M059J (cell line): ENCODE data around the gene CBX4. TPM values are rescaled to one million over a fixed set of nuclear protein-coding genes. Genes with fewer than 3 reads are reported as not detected.
A peak's percentile ranks its signal among the peaks of the same experiment; 100 is the strongest.

Source experiments
- DNase-seq: peaks from one replicate; pipeline ENCODE4 v3.0.0-alpha.2; 2012; ENCODE audit warnings: low read depth
- total RNA-seq: library from RNA; depleted of rRNA; stranded (reverse); fragments of >200 nt; shearing (Covaris generic); gene quantifications from 2 replicates; pipeline ENCODE4 v1.2.3, GENCODE V29; 2014

Gene CBX4
- total RNA-seq, 1 experiment from 2014 or later = 21.2 TPM

DNA sequence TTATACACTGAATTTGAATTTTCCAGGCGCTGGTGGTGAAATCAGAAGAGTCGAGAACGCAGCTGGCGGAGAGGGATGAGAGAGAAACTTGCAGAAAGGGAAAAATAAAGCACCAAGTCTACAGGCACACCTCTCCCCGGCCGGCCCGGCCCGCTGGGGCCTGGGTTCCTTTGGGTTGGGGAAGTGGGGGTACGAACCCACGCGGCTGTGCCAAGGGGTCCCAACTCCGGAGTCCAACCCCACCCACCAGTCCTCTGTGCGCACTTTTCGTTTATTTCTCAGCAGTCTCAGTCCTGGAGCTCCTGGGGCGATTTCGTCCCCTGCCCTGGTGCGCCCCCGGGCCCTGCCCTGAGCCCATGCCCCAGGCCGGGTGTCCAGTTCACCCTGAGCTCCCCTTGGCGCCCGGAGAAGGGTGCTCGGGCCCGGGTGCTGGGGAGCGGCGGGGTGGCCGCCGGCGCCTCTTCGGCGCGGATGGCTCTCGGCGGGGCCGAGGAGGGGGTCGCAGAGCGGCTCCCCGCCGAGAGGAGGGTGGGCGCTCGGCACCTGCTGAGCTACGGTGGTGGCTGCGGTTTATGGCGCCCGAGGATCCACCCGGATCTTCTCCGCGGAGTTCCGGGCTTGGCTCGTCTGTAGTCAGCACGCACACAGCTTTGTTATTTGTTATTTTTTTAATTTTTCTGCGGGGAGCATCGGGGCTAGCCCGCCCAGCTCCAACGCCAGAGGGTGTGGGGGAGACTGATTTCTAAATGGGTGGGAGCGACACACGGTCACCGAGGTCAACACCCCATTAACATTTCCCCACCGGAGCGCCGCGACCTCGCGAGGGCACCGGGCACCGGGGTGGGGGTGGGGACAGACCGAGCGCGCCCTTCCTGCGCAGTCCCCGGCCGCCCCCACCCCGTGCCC is 26.6 kb downstream of the CBX4 start:
- DNase-seq = no peak

DNA sequence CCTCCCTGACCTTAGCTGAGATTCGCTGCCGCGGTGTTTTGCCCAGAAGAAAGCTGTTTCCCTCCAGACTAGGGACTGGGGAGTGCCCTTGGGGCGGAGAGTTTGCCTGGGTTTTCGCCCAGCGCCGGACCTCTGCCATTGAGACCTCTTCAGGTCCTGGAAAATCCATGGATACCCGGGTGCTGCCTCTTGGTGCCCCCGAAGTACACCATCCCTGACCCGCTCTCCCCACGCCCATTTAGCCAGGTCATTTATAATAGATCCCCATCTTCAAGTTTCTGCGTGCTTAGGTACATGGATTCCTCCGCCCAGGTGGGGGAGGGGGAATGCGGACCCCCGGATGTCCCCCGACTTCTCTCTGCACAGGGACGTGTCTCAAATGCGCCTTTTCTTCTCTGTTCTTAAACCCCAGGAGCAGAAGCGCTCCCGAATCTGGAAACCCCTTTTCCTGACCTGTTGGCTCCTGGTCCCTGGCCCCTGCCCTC is 27.3 kb downstream of the CBX4 start:
- no peak for DNase-seq

DNA sequence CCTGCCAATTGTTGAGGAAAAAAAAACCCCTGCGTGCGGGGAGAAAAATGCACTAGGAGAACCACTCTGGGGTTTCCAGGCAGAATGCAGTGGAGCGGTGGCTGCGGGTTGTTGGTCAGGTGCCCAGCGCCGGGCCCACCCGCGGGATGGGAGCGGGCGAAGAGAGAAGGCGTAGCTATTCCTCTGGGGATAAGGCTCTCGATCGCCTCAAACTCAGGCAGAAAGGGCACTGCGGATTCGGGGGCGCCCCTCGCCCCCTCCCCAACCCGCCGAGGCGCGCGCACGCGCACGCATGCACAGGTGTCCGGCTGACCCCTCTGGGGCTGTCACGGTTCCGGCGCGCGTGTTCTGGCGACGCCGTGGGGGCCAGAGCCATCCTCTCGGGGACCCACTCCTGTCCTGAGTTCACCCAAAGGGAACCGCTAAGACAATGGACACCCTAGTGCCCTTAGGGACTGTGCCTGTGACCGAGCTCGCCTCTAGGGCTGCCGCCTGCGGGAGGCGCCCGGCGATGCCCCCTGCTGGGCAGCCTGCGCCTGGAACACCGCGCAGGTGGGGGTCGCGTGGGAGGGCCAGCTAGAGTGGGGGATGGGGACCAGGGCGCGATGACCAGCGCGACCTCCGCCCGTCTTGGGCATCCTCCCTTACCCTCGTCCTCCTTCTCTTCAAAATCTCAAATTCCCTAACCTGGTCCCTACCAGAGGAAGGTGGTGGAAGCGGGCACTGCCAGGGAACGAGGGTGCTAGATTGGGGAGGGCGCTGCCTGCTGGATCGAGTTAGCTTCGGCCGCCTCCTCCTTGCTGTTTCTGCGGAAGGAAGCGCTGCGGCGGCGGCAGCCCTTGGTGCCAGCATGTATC is 28.0 kb downstream of the CBX4 start:
- peak; percentile 57 for DNase-seq

DNA sequence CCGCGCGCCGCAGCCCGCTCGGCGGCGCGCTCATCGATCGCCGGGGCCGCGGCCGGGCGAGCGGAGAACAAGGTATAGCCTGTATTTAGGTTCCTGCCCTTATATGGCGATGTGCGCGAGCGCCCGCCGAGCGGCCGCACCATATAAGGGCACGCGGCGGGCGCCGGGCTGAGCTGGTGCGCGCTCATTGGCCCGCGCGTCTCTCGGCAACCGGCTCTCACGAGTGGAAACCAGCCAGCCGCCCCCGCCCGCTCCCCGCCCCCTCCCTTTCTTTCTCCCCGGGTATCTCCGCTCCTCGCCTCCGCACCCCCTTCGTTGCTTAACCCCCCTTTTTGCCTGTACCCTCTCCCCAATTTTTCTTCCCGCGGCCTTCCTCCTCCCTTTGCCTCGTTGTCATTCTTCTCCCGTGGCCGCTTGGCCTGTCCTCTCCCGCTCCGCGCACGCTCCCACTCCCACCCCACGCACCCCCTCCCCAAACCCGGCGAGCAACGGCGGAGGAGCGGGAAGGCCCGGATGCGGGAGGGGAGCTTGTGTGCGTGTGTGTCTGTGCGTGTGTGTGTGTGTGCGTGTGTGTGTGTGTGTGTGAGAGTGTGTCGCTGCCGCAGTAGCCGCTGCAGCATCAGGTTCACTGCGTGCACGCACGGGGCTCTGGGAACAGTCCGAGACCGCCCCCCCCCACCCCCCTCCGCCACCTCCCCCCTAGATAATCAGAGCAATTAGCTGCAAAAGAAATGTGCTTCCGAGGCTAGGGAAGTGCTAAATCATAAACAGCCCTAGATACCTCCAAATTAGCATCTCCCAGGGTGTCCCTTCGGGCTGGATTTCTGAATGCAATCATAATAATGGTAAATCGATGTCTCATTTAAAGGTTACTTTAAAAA is 28.9 kb downstream of the CBX4 start:
- peak; percentile 74 for DNase-seq

DNA sequence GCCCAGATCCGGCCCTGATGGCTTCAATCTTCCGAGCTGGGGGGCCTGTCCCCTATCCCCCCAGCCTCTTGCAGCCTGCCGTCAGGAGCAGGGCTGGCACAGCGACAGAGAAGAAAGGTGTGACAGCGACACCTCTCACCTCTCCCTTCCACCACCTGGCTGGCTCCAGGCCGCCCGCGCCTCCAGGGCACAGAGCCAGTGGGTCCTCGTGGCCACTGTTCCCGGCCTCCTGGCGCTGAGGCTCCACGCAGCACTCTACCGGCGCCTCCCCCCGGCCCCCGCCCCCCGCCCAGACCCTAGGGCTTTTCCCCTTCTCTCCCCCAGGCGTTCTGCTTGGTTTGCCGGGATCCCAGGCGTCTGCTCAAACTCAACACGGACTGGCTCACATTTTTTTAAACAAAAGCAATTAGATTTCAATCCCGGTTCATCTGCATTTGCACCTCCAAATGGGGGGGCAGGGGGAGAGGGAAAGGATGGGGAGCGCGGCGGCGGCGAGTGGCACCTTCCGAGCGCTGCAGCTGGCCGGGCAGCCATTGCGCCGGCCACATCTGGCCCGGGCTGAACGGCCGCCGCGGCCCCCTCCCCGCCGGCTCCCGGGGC is 29.6 kb downstream of the CBX4 start:
- no peak for DNase-seq

DNA sequence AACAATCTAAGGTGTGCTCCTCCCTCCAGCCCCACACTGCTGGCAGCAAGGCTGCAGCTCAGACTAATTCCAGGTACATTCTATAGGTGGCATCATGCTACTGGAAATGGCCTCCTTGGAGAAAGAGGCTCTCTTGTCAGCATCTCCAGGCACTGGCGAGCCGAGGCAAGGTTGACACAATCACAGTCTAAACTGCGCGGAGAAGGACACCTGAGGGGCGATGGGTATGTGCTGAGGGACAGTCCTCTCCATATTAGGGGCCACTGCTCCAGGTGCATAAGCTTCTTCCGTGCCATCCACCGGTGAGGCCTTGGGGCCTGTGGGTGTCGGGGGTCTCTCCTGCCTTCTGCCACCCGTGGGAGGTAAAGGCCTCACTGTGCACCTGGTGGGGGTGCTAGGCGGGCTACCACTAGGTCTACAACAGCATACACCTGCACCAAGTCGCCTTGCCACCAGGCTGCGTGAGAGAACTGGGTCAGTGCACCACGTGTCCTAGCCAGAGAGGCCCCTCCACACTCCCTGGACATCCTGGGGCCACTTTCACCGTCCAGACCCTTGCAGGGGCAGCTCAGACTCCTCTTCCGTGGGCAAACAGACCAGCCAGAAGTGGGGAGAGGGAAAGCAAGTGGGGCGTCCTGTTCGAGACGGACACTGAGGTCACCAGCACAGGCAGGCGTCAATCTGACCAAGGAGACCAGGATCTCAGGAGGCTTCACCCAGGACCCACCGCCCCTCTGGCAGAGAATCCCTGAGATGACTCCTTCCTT is 30.3 kb downstream of the CBX4 start:
- DNase-seq = peak; percentile 68

DNA sequence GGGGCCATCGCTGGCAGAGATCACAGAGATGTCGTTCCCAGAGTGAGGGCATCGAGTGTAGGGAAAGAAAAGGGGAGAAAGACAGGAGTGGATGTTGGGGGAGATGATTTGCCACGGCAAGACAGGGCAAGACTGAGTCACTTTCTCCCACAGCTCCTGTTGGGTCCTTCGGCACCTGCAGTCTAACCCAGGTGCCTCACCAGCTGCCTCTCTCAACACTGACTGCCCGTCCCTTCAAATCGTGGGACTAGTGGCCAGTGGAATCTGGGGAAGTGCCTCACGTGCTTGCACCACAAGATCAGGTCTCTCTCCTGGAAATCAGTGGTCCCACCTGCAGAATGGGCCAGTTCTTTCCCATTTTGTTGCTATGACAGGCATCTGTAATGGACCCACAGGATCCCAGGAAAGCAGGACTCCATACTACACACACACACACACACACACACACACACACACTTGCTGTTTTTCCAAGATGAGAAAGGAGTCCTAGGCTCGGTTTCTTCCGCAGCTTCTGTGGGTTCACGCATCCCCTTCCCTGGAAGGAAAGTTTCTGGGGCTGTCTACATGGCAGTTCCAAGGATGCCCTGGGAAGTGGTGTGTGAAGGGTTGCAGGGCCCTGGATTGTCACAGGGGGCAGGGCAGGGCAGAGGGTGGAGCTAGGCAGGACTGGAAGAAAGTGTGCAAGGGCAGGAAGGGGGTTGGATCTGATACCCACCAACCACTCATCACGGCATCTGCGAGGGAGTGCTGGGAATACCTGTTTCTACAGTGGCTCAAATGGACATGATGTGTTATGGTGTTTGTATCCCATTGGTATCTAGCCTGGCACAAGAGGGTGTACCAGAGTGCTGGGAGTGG is 32.1 kb downstream of the CBX4 start:
- no peak for DNase-seq

DNA sequence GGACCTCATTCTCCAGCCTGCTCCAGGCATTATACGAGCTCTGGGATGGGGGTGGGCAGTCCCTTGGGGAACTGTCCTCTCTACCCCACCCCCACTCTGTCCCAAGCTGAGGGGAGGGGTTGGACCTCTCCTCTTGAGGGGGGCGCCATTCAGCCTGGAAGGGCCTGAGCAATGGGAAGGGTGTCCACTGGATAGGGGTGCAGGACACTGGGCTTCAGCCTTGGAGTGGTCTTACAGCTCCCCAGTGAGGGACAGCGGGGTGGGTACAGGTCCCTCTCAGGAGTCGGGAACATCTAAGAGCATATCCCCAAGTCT is 32.8 kb downstream of the CBX4 start:
- DNase-seq = no peak

DNA sequence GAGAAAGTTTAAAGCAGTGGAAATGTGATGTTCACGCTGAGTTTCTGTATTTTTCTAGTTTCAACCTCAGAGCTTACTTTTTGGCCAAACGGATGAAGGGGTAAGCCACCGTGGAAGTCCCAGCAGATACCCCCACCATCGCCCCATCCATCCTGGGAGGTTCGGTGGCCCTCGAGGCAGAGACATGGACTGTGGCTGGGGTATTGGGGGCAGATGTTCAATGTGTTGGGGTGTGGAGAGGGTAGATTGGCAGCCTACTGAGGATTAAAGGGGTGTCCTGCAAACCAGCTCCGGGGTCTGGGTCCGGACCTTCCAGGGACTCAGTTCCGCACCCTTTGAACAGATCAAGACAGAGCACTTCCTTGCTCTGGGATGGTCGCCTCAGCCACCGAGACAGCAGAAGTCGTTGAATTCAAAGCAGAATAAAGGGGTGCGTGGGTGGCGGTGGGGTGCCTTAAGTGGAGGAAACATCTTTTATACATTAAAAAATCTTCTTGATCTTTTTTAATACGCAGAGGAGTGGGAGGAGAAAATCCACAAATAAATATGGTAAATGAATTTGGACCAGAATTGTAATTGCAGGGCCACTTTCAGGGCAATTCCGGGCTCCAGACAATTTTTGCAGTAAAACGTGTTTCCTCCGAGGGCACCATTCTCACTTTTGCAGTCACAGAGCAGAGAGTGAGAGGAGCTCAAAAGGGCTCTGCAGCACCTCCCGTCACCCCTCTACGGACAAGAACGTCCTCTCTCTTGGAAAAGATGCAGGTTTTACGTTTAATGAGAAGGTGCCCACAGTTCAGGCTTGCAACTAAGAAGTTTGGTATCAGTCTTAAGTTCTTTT is 34.2 kb downstream of the CBX4 start:
- no peak for DNase-seq

DNA sequence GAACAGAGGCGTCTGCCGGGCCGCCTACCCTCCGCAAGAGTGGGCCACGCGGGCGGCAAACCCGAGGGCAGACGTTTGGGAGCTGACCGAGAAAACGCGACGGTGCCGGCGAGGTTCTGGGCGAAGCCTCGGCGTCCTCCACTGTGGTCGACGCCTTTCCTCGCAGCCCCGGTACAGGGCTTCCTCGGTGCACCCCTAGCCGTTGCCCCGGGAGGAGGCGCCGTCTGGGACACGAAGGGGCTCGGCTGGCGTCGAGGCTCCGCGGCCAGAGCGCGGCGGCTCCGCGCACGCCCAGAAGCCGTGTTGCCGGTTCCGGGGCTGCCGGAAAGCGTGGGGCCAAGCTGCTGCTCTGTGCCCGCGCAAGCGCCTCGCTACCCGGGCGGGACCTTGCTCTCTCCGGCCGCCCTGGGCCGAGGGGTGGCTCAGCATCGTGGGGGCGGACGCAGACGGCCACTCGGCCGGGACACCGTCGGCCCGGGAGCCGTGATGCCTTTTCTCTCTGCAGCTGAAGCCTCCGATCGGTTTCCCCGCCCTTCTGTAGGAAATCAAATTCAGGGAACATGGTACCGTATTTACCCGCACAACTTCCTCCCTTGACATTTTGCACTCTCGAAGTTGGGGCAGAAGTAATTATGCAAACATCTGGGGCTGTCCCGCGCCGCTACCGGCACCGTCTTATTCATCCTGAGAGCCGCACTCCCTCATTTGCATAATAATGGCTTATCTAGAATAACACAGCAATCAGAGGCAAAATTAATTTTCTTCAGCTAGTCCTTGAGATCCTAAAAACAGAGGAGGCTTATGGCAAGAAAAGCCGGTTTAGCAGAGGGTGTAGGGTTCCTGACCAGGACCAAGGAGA is 35.0 kb downstream of the CBX4 start:
- DNase-seq = no peak

DNA sequence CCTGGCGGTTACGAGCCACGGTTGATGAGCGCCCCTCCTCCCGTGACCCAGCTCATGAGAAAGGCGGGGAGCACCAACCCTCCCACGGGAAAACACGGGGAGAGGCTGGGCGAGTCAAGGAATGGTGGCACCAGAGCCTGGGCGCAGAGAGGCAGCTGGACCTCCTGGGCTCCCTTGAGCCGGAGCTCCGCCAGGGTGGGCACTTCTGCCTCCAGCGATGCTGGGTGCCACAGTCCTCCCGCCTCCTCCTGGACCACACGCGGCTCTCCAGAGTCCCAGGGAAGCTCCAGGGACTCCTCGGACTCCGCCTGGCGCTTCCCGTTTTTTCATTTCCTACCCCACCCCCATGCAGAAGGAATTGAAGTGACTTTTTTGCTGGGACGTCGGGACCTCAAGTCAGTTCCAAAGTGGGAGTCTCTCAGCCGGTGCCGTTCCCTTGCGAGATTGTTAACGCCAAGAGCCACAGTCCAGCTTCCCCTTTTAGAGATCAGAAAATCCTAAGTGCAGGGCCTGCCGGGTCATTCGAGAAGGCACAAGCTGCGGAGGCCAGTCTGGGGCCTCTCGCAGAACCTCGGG is 35.7 kb downstream of the CBX4 start:
- DNase-seq = no peak

DNA sequence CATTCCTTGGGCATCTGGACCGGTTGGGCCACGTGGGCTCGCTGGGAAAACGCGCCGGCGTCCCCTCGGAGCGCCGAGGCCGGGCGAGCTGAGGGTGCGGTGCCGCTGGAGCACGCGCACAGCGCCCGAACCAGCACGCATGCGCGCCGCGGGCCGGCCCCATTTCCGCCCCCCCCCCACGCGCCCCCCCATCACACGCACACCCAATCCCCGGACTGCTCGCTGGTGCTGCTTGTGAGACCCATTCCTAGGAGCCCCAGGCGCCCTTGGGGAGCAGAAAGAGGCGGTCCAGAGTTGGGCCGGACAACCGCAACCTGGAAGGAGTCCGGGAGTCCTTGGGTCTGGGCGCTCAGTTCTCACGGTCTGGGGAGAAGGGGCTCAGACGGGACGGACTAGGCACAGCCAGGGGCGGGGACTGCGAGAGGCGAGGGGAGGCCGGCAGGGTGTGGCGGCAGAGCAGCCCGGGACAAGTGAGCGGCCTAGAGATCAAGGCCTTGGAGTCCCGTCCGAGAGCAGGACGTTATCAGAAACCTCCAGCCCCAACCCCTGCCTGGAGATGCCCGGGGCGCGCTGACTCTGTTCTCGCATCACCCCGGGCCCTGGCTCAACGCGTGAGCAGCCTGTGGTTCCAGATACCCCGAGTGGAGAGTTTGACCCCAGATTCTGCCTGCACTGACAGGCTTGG is 36.4 kb downstream of the CBX4 start:
- no peak for DNase-seq

DNA sequence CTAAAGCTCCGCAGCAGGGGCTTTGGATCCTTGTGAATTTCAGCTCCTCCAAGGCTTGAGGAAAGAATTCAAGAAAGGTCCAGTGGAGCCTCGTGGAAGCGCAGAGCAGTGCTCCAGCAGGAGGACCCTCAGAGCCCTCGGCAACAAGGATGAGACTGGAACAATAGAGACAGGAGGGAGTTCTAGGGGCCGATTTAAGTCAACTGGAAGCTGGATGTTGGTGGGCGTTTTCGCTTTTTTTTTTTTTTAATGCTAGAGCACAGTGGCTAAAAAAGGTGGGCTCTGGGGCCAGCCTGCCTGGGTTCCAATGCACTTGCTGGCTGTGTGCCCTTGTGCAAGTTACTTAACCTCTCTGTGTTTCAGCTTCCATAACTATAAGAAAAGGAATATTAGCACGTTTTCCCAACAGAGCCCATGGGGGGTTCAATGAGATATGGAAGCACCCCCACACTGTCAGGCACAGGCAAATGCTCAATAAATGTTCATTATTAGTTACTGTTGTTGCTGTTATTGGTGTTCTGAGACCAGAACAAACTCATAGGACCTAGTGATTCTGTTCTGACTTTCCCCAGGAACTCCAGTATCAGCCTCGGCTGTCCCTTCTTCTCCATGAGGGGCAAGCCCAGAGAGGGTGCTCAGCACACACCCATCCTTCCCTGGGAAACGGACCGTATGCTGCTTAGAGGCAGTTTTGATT is 37.1 kb downstream of the CBX4 start:
- no peak for DNase-seq

DNA sequence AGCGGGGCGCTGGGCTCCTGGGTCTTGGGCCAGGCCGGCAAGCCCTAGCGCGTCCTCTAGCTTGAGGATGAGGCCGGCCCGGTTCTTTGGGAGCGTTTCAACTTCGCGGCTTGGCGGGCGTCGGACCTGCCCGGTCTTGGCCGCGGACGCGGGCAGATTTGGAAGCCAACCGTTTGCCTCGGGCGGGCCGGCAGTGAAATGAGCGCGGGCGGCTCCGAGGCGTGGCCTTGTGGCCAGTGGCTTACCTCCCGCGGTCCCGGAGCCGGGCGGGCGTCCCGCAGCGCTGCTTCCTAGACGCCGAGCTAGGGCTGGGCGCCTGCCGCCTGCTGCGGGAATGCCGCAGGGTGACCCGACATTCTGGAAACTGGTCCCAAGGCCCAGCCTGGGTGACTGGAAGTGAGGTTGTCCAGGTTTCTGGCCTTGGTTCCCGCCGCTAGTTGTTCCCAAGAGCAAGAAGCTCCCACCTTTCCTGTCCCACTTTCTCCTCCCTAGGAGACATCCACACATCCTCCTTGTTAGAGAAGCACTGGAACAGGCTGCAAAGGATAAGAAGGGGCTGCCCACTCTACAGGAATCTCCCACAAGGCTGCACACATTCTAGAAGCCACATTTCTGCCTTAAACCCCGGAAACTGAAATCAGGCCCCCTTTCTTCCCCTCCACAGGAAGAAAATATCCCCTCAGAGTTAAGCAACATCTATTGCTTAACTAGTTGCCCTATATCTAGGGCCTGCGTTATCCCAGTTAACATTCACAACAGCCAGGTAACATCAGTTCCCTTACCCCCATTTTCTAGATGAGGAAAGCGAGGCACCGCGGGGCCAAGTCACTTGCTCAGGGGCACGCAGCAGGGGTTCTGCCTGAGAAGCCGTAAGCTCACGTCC is 37.8 kb downstream of the CBX4 start:
- peak; percentile 40 for DNase-seq
